Duodenal mucosa (tissue), 2 donors: ENCODE measurements around the gene CRYGC.

Experiments used
- H3K27ac ChIP-seq: one replicate; pipeline ENCODE4 v1.7.0; 2013; ENCODE audit warnings: low read depth, low read length
- H3K27me3 ChIP-seq, 2 donors: one replicate each; pipeline ENCODE4 v1.7.0; 2013; ENCODE audit warnings: low read length in 2 of 2, control low read depth in 1 of 2; ENCODE audit not compliant: insufficient read depth in 2 of 2, control insufficient read depth in 1 of 2
- H3K36me3 ChIP-seq, 2 donors: one replicate each; pipeline ENCODE4 v1.7.0; 2013; ENCODE audit warnings: low read length in 2 of 2, control low read depth in 1 of 2; ENCODE audit not compliant: insufficient read depth in 2 of 2, control insufficient read depth in 1 of 2
- H3K4me1 ChIP-seq, 2 donors: one replicate each; pipeline ENCODE4 v1.7.0; 2013; ENCODE audit warnings: low read length in 2 of 2, control low read depth in 1 of 2; ENCODE audit not compliant: insufficient read depth in 2 of 2, control insufficient read depth in 1 of 2
- H3K4me3 ChIP-seq, 2 donors: one replicate each; pipeline ENCODE4 v1.7.0; 2013; ENCODE audit warnings: low read length in 2 of 2, low read depth in 1 of 2
- H3K9ac ChIP-seq, 2 donors: one replicate each; pipeline ENCODE4 v1.7.0; 2013; ENCODE audit warnings: low read length in 2 of 2, low read depth in 1 of 2
- H3K9me3 ChIP-seq, 2 donors: one replicate each; pipeline ENCODE4 v1.7.0; 2013; ENCODE audit warnings: low read length in 2 of 2, control low read depth in 1 of 2; ENCODE audit not compliant: control insufficient read depth in 1 of 2

The CRYGC gene

GRCh38 chr2:208097313-208097712 is 32.3 kb downstream of the CRYGC start:
- no peaks in the 10 kb centered on the region for H3K9me3 ChIP-seq
- no peak overlapping the region for H3K4me3 ChIP-seq
- no peaks in the 10 kb centered on the region for H3K36me3 ChIP-seq
- peaks cover 0 to 1% of the 10 kb centered on the region in 2 donors for H3K4me1 ChIP-seq
- no peak overlapping the region for H3K9ac ChIP-seq
- H3K27ac ChIP-seq: no peak overlapping the region
- no peaks in the 10 kb centered on the region for H3K27me3 ChIP-seq

- H3K36me3 ChIP-seq: no peaks in the 10 kb centered on the region
- no peaks in the 10 kb centered on the region for H3K27me3 ChIP-seq
- no peaks in the 10 kb centered on the region for H3K9me3 ChIP-seq
- peaks cover 0 to 4% of the 10 kb centered on the region in 2 donors for H3K4me1 ChIP-seq
- no peak overlapping the region for H3K4me3 ChIP-seq
- H3K9ac ChIP-seq: no peak overlapping the region
- no peak overlapping the region for H3K27ac ChIP-seq
Measured at GRCh38 chr2:208096080-208096479, 33.5 kb downstream of the CRYGC start.

GRCh38 chr2:208093128-208093527 is 36.5 kb downstream of the CRYGC start:
- Histone ChIP-seq H3K4me1 (peaks cover 0 to 4% of the 10 kb centered on the region in 2 donors), H3K9me3 (peaks cover 0 to 5% of the 10 kb centered on the region in 2 donors), H3K36me3 (no peaks in the 10 kb centered on the region), H3K4me3 (no peak overlapping the region), H3K27me3 (no peaks in the 10 kb centered on the region), H3K27ac (no peak overlapping the region), H3K9ac (no peak overlapping the region)

DNA sequence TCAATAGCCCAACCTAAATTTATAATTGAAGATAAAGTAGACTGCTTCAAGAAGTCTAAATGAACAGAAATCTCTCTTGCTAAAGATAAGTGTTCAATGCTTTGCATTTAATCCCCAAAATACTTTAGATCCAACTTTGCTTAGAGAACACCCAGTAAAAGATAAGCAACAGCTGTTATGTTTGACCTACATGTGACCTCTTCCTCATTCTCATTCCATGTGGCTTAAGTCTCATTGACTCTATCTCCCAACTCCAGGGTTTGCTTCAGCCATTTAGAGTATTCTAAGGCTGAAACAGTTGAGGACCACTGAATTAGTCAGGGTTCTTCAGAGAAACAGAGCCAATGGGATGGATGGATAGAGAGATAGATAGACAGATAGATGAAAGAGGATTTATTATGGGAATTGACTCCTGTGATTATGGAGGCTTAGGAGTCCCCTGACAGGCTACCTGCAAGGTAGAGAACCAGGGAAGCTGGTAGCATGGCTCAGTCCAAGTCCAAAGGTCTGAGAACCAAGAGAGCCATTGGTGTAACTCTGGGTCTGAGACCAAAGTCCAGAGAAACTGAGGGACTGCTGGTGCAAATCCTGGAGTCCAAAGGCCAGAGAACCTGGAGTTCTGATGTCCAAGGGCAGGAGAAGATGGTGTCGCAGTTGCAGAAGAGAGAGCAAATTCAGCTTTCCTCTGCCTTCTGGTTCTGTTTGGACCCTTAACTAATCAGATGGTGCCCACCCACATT is 37.4 kb downstream of the CRYGC start:
- Histone ChIP-seq H3K9ac (no peak overlapping the region), H3K36me3 (no peaks in the 10 kb centered on the region), H3K9me3 (peaks cover 0 to 5% of the 10 kb centered on the region in 2 donors), H3K4me1 (peaks cover 0 to 4% of the 10 kb centered on the region in 2 donors), H3K27ac (no peak overlapping the region), H3K27me3 (no peaks in the 10 kb centered on the region), H3K4me3 (no peak overlapping the region)

- H3K4me3 ChIP-seq: no peak overlapping the region
- H3K27me3 ChIP-seq: no peaks in the 10 kb centered on the region
- H3K27ac ChIP-seq: no peak overlapping the region
- peaks cover 0 to 5% of the 10 kb centered on the region in 2 donors for H3K9me3 ChIP-seq
- H3K4me1 ChIP-seq: peaks cover 0 to 4% of the 10 kb centered on the region in 2 donors
- H3K9ac ChIP-seq: no peak overlapping the region
- H3K36me3 ChIP-seq: no peaks in the 10 kb centered on the region
Measured at GRCh38 chr2:208090420-208090819, 39.2 kb downstream of the CRYGC start.

GRCh38 chr2:208086029-208086428 is 43.6 kb downstream of the CRYGC start:
- no peaks in the 10 kb centered on the region for H3K4me1 ChIP-seq
- no peak overlapping the region for H3K9ac ChIP-seq
- H3K4me3 ChIP-seq: no peak overlapping the region
- no peak overlapping the region for H3K27ac ChIP-seq
- H3K9me3 ChIP-seq: peaks cover 0 to 5% of the 10 kb centered on the region in 2 donors
- no peaks in the 10 kb centered on the region for H3K27me3 ChIP-seq
- H3K36me3 ChIP-seq: no peaks in the 10 kb centered on the region

GRCh38 chr2:208083807-208084206 is 45.8 kb downstream of the CRYGC start:
- Histone ChIP-seq H3K4me1 (no peaks in the 10 kb centered on the region), H3K27me3 (no peaks in the 10 kb centered on the region), H3K9ac (no peak overlapping the region), H3K4me3 (no peak overlapping the region), H3K9me3 (no peaks in the 10 kb centered on the region), H3K36me3 (no peaks in the 10 kb centered on the region), H3K27ac (no peak overlapping the region)
